ENCODE data around the gene MMP12. TPM values are rescaled to one million over a fixed set of nuclear protein-coding genes. Genes with fewer than 3 reads are reported as not detected.

The MMP12 gene
- total and polyA plus RNA-seq, 9 donors: not detected

DNA sequence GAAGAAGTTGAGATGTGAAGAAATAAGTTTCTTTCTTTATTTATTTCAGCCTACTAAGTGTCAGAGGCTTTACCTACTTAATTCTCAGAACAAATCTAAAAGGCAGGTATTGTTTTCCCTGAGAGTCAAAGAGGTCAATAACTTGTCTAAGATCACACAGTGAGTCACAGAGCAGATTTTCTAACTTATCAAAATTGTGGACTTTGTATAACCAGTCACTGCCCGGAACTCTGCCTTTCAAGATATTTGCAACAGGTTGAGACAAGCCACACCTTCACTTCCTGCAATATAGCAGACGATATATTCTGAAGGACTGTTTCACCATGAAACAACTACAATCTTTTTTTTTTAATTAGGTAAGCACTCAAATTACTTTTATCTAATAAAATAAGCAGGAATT is 20.8 kb downstream of the MMP12 start:
- DNase-seq: no peak
- Histone ChIP-seq H3K4me3 (no peak overlapping the region), H3K27me3 (no peaks in the 10 kb centered on the region), H3K9me3 (no peaks in the 10 kb centered on the region), H3K4me1 (ENCODE audit: insufficient read depth) (no peaks in the 10 kb centered on the region), H3K36me3 (no peaks in the 10 kb centered on the region), H3K27ac (no peak overlapping the region)
- intact Hi-C loops (cut with DNase I): no loop called here
- TF ChIP-seq EP300 (IDR thresholded peaks at IDR 0.05) (no peak), POLR2A (IDR thresholded peaks at IDR 0.05) (no peak)
- TF ChIP-seq, protein P1, sequence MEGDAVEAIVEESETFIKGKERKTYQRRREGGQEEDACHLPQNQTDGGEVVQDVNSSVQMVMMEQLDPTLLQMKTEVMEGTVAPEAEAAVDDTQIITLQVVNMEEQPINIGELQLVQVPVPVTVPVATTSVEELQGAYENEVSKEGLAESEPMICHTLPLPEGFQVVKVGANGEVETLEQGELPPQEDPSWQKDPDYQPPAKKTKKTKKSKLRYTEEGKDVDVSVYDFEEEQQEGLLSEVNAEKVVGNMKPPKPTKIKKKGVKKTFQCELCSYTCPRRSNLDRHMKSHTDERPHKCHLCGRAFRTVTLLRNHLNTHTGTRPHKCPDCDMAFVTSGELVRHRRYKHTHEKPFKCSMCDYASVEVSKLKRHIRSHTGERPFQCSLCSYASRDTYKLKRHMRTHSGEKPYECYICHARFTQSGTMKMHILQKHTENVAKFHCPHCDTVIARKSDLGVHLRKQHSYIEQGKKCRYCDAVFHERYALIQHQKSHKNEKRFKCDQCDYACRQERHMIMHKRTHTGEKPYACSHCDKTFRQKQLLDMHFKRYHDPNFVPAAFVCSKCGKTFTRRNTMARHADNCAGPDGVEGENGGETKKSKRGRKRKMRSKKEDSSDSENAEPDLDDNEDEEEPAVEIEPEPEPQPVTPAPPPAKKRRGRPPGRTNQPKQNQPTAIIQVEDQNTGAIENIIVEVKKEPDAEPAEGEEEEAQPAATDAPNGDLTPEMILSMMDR (IDR thresholded peaks at IDR 0.05): no peak
- WGBS, 3 donors: 59 to 83% (median 68%) methylated on average over 2 of the region's 2 CpGs

DNA sequence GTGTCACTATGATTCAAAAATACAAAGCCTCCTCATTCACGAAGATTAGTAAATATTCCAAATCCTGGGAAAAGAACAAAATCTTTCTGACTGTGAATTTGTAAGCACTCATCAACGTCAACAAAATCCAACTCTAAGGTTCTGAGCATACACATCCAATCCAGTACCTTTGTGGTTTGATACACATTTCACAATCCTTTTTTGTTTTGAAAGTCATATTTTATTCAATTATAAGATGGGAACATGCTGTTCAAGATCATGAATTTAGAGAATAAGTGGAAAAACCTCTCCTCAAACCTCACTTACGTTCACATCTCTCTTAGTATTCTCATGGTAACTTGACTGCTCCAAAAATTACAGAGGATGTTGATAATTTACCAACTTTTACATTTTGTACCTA is 21.7 kb downstream of the MMP12 start:
- no peaks in the 10 kb centered on the region for H3K4me1 ChIP-seq (ENCODE audit: insufficient read depth)
- intact Hi-C loops (cut with DNase I): no loop called here

DNA sequence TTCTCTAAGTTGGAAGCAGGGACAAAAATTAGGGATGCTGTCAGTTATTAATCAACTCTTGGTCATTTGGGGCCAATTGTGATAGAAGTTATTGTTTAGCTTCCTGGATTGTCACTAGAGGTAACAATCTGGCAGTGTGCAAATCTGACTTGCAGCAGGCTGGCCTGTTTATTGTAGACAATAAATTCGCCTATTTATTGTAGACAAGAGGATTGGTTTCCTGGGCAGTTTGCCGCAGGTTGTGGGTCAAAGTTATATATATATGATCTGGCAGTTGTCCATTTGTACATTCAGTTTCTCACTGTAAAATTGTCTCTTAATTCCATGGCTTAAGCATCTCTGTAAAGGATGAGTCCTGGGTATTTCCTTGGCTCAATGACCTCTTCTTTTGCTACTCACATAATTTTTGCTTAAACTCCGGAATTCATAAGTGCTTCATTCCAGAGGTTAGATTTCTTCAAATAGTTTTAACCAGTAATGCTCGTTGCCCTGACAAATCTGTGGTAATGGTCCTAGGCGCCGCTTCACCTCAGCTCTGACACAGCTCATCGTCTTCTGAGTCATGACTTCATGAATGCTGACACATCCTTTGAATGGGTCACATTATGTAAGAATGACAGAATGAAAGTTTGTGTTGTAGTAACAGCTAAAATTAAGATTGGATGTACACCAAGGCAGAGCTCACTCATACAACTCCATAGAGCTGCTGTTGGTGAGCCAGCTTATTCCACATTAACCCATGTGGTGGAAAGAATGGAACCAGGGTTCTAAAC is 23.6 kb downstream of the MMP12 start:
- H3K4me3 ChIP-seq: no peak overlapping the region
- WGBS, 3 donors: 72 to 79% (median 74%) methylated on average over 7 of the region's 7 CpGs
- no peaks in the 10 kb centered on the region for H3K27me3 ChIP-seq
- intact Hi-C loops (cut with DNase I): no loop called here
- no peak overlapping the region for H3K27ac ChIP-seq
- DNase-seq: no peak
- H3K4me1 ChIP-seq (ENCODE audit: insufficient read depth): no peaks in the 10 kb centered on the region
- H3K36me3 ChIP-seq: no peaks in the 10 kb centered on the region
- TF ChIP-seq, protein P1 (IDR thresholded peaks at IDR 0.05): no peak
- H3K9me3 ChIP-seq: no peaks in the 10 kb centered on the region

More for the DNA sequence above, 21.7 kb downstream of the MMP12 start:
- DNase-seq: no peak
- no peak overlapping the region for H3K4me3 ChIP-seq
- no peaks in the 10 kb centered on the region for H3K27me3 ChIP-seq
- no peaks in the 10 kb centered on the region for H3K9me3 ChIP-seq
- no peak overlapping the region for H3K27ac ChIP-seq
- WGBS, 3 donors: 73 to 77% (median 74%) methylated on average over 3 of the region's 3 CpGs
- TF ChIP-seq POLR2A (IDR thresholded peaks at IDR 0.05) (no peak), EP300 (IDR thresholded peaks at IDR 0.05) (no peak)
- TF ChIP-seq, protein P1 (IDR thresholded peaks at IDR 0.05): no peak
- no peaks in the 10 kb centered on the region for H3K36me3 ChIP-seq

DNA sequence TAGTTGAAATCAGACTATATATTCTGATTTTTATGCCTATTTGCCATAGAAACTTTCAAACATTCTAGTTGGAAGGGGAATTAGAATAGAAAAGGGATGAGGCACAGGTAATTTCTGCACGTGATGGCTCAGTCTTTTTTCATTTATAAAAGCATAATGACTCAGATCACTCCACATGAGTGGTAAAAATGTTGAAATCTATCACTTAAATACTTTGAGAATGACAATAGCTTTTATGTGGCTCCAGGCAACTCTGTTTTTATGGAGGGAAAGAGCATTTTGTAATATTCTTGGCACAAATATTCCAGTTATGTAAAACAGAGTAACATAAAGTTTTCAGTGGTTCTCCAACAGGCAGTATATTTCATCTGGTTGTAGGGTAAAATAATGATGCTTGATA is 25.5 kb downstream of the MMP12 start:
- H3K27ac ChIP-seq: no peak overlapping the region
- TF ChIP-seq, protein P1 (IDR thresholded peaks at IDR 0.05): no peak
- TF ChIP-seq POLR2A (IDR thresholded peaks at IDR 0.05): no peak
- TF ChIP-seq EP300 (IDR thresholded peaks at IDR 0.05): no peak
- no peak overlapping the region for H3K4me3 ChIP-seq
- H3K4me1 ChIP-seq (ENCODE audit: insufficient read depth): no peaks in the 10 kb centered on the region
- H3K27me3 ChIP-seq: no peaks in the 10 kb centered on the region
- intact Hi-C loops (cut with DNase I): no loop called here
- WGBS, 3 donors: 45 to 56% (median 51%) methylated on average over 1 of the region's 1 CpG
- no peaks in the 10 kb centered on the region for H3K9me3 ChIP-seq
- no peaks in the 10 kb centered on the region for H3K36me3 ChIP-seq
- DNase-seq: no peak

Data from ovary (tissue), 9 donors.